Measurements from ENCODE around the gene KDM3B.
"Not testable (repeated sequence)": the region's sequence is repeated elsewhere in the genome, so short reads cannot be mapped to it uniquely, and the experiment has no call there.

The KDM3B gene

DNA sequence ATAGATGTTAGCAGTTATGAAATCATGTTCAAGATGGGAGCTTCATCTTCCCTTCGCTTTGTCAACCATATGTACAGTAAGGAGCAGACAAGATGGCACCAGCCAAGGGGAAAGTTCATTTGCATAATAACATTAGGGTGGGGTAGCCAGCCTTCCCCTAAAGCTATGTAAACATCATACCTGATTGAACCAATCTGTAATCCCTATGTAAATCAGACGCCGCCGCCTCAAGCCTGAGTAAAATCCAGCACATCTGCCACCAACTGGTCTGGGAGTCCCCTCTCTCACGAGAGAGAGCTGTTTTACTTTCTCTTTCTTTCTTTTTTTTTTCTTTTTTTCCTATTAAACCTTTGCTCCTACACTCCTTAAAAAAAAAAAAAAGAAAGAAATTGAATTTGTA, 55.5 kb downstream of the KDM3B start:
- TF ChIP-seq TCF4 (CRISPR knock-in tag; IDR thresholded peaks at IDR 0.05; ENCODE audit: borderline replicate concordance), result no peak
- no peak for TF ChIP-seq ZC3H10 (CRISPR knock-in tag; IDR thresholded peaks at IDR 0.05)
- no peak for ATAC-seq

- not testable (repeated sequence) for ATAC-seq
Observed at GRCh38 chr5:138410996-138411640, 58.6 kb downstream of the KDM3B start.

DNA sequence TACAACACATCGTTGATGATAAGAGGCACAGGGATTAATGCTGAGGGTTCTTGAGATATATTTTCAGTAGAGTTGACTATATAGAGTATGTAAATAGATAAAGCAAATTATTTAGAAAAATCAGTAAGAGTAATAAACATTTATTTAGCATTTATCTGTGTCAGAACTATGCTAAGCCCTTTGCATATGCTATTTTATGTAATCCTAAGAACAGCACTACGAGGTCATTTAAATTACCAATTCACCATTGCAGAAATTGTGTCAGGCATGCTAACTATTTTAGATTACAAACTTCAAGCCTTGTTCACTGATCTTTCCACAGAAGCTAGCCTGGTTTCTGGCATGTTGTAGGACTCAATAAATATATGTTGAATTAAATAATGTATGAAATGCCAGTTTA, 66.0 kb downstream of the KDM3B start:
- ATAC-seq, result no peak
- TF ChIP-seq CSDC2 (CRISPR knock-in tag; IDR thresholded peaks at IDR 0.05) (no peak), PPARA (CRISPR knock-in tag; IDR thresholded peaks at IDR 0.05; ENCODE audit: borderline replicate concordance) (no peak), BACH2 (CRISPR knock-in tag; IDR thresholded peaks at IDR 0.05; ENCODE audit: borderline replicate concordance) (no peak), ZFP30 (CRISPR knock-in tag; IDR thresholded peaks at IDR 0.05) (no peak), TOX (CRISPR knock-in tag; IDR thresholded peaks at IDR 0.05; ENCODE audit: borderline replicate concordance) (no peak), ZNF565 (CRISPR knock-in tag; conservative IDR thresholded peaks at IDR 0.05; ENCODE audit: low read depth) (no peak), OSR1 (CRISPR knock-in tag; IDR thresholded peaks at IDR 0.05) (no peak)
- TF ChIP-seq, protein P1, sequence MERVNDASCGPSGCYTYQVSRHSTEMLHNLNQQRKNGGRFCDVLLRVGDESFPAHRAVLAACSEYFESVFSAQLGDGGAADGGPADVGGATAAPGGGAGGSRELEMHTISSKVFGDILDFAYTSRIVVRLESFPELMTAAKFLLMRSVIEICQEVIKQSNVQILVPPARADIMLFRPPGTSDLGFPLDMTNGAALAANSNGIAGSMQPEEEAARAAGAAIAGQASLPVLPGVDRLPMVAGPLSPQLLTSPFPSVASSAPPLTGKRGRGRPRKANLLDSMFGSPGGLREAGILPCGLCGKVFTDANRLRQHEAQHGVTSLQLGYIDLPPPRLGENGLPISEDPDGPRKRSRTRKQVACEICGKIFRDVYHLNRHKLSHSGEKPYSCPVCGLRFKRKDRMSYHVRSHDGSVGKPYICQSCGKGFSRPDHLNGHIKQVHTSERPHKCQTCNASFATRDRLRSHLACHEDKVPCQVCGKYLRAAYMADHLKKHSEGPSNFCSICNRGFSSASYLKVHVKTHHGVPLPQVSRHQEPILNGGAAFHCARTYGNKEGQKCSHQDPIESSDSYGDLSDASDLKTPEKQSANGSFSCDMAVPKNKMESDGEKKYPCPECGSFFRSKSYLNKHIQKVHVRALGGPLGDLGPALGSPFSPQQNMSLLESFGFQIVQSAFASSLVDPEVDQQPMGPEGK (CRISPR knock-in tag; IDR thresholded peaks at IDR 0.05; ENCODE audit: borderline replicate concordance), result no peak
- TF ChIP-seq, protein P2, sequence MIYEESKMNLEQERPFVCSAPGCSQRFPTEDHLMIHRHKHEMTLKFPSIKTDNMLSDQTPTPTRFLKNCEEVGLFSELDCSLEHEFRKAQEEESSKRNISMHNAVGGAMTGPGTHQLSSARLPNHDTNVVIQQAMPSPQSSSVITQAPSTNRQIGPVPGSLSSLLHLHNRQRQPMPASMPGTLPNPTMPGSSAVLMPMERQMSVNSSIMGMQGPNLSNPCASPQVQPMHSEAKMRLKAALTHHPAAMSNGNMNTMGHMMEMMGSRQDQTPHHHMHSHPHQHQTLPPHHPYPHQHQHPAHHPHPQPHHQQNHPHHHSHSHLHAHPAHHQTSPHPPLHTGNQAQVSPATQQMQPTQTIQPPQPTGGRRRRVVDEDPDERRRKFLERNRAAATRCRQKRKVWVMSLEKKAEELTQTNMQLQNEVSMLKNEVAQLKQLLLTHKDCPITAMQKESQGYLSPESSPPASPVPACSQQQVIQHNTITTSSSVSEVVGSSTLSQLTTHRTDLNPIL (CRISPR knock-in tag; IDR thresholded peaks at IDR 0.05; ENCODE audit: low read depth), result no peak

- TF ChIP-seq ZFP3 (CRISPR knock-in tag; IDR thresholded peaks at IDR 0.05), result no peak
- TF ChIP-seq POU6F1 (CRISPR knock-in tag; IDR thresholded peaks at IDR 0.05; ENCODE audit: borderline replicate concordance, low read depth), result no peak
- no peak for ATAC-seq
Observed at GRCh38 chr5:138425079-138425478, 72.6 kb downstream of the KDM3B start.

DNA sequence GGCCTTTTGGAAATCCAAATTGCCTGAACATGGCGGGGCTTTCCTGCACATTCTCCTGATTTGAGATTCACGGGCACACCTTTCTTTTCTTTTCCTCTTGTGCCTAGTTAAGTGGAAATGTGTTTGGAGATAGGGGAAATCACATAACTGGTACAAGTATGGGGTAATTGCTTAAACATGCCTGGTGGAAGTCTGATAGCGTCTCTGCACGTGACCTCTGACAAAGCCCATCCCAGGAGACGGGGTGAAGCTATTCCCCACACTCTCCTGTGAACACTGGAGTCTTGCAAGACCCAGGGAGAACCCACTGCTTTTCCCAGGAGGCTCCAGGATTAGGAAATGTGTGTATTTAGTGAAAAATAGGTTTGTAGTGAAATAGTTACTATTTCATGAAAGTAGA, 83.5 kb downstream of the KDM3B start:
- no peak for TF ChIP-seq ESRRG (CRISPR knock-in tag; IDR thresholded peaks at IDR 0.05)
- TF ChIP-seq, protein P3, sequence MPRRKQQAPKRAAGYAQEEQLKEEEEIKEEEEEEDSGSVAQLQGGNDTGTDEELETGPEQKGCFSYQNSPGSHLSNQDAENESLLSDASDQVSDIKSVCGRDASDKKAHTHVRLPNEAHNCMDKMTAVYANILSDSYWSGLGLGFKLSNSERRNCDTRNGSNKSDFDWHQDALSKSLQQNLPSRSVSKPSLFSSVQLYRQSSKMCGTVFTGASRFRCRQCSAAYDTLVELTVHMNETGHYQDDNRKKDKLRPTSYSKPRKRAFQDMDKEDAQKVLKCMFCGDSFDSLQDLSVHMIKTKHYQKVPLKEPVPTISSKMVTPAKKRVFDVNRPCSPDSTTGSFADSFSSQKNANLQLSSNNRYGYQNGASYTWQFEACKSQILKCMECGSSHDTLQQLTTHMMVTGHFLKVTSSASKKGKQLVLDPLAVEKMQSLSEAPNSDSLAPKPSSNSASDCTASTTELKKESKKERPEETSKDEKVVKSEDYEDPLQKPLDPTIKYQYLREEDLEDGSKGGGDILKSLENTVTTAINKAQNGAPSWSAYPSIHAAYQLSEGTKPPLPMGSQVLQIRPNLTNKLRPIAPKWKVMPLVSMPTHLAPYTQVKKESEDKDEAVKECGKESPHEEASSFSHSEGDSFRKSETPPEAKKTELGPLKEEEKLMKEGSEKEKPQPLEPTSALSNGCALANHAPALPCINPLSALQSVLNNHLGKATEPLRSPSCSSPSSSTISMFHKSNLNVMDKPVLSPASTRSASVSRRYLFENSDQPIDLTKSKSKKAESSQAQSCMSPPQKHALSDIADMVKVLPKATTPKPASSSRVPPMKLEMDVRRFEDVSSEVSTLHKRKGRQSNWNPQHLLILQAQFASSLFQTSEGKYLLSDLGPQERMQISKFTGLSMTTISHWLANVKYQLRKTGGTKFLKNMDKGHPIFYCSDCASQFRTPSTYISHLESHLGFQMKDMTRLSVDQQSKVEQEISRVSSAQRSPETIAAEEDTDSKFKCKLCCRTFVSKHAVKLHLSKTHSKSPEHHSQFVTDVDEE (CRISPR knock-in tag; IDR thresholded peaks at IDR 0.05), result no peak
- no peak for TF ChIP-seq ZFP30 (CRISPR knock-in tag; IDR thresholded peaks at IDR 0.05)
- TF ChIP-seq TOX (CRISPR knock-in tag; IDR thresholded peaks at IDR 0.05; ENCODE audit: borderline replicate concordance), result no peak
- TF ChIP-seq PPARA (CRISPR knock-in tag; IDR thresholded peaks at IDR 0.05; ENCODE audit: borderline replicate concordance), result no peak
- TF ChIP-seq, protein P1 (CRISPR knock-in tag; IDR thresholded peaks at IDR 0.05; ENCODE audit: borderline replicate concordance), result no peak
- no peak for TF ChIP-seq RARB (CRISPR knock-in tag; IDR thresholded peaks at IDR 0.05)
- TF ChIP-seq CSDC2 (CRISPR knock-in tag; IDR thresholded peaks at IDR 0.05), result no peak
- TF ChIP-seq ZNF8 (CRISPR knock-in tag; IDR thresholded peaks at IDR 0.05), result no peak
- TF ChIP-seq ZNF565 (CRISPR knock-in tag; conservative IDR thresholded peaks at IDR 0.05; ENCODE audit: low read depth), result no peak
- TF ChIP-seq BACH2 (CRISPR knock-in tag; IDR thresholded peaks at IDR 0.05; ENCODE audit: borderline replicate concordance), result no peak
- TF ChIP-seq ZNF70 (CRISPR knock-in tag; IDR thresholded peaks at IDR 0.05), result no peak
- TF ChIP-seq POU6F1 (CRISPR knock-in tag; IDR thresholded peaks at IDR 0.05; ENCODE audit: borderline replicate concordance, low read depth), result no peak
- no peak for ATAC-seq

Data from SK-N-SH treated with all-trans-retinoic acid at 6 μM for 48 hours (cell line).